K562 treated with DMSO at 1 percent for 4 hours (cell line): ENCODE measurements around the gene CABP2. TPM values are rescaled to one million over a fixed set of nuclear protein-coding genes. Genes with fewer than 3 reads are reported as not detected.

Experiments used
- total RNA-seq: library from RNA; unstranded; fragments of 300-600 nt; gene quantifications from 2 replicates; pipeline ENCODE4 v1.2.3, GENCODE V29; 2022; ENCODE audit not compliant: insufficient read depth

CABP2 gene
- not detected in 2 replicates for total RNA-seq

DNA sequence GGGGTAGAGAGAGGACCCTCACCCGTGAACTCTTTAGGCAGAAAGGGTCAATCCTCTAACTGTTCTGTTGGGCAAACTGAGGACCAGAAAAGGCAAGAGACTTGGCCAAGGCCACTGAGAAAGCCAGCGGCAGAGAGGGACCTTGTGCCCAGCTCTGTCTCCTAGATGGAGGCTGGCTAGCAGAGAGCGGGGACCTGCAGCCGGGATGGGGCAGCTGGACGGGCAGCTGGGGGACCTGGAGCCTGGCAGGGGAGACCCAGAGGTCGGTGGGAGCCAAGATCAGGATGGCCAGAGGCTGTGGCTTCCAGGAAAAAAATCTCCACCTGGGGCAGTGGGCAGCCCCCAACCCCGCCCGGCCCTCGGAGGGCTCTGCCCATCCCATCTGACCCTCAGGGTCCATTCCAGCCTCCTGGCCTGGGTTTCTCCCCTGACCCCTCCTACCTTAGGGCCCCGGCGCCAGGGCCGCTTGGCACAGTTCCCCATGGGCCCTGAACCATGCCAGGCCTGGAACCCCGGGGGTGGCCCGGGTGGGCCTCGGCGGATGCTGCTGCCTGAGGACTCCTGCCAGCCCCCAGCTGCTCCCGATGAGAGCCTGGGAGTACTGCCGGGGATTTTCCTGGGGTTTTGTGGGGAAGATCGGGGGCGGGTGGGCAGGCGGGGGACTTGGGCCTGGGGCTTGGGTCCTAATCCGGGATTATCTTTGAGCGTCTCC is at the start of gene CABP2:
Gene CABP2, minus strand, starts transcription at position 603 of the 712 bp plus-strand sequence. Its CDS starts 120 bp downstream, at position 483.

DNA sequence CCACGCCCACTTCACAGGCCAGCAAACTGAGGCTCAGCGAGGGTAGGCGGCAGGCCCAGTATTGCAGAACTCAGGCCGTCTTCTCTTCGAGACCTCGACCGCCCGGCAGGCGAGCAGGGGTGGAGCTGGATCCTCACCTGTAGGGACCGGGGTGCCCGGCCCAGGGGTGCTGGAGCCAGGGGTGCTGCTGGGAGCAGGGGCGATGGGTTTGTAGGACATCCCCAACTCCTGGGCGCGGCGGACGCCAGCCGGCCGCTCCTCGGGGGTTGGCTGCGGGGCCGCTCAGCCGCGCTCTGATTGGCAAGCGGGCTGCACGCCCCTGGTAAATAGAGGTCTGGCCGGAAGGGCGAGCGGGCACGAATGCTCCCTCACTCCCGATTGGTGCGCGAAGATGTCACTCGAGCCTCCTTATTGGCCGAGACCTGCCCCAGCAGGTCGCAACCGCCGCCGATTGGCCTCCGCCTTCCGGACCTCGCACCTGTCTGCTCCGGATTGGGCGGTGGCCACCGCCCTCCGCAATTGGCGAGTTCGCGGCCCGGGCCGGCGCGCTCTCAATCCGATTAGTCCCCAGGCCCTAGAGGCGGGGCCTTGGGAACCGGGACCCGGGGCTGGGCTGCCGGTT is 15.3 kb downstream of the CABP2 start, which contains the start of gene CDK2AP2:
Gene CDK2AP2, minus strand, starts transcription at position 299 of the 622 bp plus-strand sequence. Its CDS starts 80 bp downstream, at position 219.

DNA sequence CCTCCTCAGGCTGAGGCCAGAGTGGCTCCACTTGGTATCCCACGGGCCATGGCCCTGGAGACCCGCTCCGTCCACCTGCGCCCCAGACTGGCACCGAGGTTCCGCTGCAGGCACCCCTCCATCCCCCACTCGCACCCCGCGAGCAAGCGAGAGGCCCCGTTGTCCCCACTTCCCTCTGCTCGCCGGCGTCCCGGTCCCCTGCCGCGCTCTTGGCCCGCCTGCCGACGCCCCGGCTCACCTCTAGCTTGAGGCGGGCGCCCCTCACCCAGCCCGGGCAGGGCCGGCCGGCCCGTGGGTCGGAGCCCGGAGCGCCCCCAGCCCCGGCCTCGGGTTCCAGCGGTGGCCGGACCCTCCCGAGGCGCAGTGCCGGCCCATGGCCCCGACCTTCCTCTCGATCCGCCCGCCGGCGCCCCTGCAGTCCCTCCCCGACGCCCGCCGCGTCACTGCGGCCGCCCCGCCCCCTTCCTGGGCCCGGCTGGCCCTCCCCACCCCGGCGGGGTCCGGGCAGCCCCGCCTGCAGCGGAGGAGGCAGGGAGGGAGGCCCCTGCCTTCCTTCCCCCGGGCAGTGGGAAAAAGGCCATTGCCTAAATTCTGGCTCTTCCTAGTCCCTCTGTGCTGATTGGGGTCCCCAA is 18.2 kb downstream of the CABP2 start, which contains the start of gene PITPNM1:
Gene PITPNM1, minus strand, starts transcription at position 414 of the 632 bp plus-strand sequence. CDS start 1,183 bp downstream, outside the sequence.

DNA sequence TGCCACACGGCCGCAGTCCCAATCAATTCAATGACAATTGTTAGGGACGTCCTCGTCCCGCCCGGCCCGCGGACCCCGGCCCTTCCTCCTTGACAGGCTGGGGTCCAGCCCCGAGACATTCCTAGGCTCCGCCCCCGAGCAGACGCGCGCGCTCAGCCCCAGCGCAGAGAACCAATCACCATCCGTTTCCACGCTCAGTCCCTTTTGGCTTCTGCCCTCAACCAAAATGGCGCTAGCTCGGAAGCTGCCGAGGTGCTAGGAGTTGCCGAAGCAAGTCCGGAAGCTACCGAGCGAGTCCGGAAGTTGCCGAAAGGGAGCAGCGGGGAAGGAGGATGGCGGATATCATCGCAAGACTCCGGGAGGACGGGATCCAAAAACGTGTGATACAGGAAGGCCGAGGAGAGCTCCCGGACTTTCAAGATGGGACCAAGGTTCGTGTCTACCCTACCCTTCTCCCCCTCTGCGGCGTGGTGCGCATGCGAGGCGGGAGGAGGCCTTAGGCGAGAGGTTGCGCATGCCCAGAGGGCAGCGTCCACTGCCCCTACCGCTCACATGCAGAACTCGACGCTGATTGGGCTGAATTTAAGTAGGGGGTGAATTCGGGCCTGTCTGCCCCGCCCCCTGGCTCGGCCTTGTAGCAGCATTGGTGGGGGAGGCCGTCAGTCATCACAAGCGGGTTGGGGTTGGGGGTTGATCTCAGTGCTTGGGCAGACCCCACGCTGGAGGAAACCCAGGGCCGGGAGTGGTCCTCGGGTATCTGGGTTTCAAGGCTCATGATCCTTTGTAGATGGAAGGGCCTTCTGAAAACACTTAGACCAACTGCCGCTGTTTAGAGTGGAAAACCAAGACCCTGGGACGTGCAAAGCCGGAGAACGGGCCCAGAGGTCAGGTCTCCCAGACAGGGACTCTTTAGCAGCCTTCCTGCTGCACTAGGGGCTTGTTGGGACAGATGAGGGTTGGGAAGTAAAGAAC is 40.1 kb downstream of the CABP2 start, which contains the start of gene AIP:
Gene AIP, plus strand, starts transcription at position 200 of the 972 bp plus-strand sequence. Its CDS starts 133 bp downstream, at position 333.

Other genes starting within 250 kb of the CABP2 start
- gene ANKRD13D, start 234.1 kb downstream of the CABP2 start, total RNA-seq = 40.8 and 46.3 TPM in 2 replicates
- 3.9 and 8.5 TPM in 2 replicates for gene SSH3, start 219.9 kb downstream of the CABP2 start, total RNA-seq
- gene POLD4, start 169.9 kb downstream of the CABP2 start, total RNA-seq = 82.5 and 123 TPM in 2 replicates
- gene CLCF1, start 149.8 kb downstream of the CABP2 start, total RNA-seq = 1.0 and 1.2 TPM in 2 replicates
- gene RAD9A, start 131.5 kb downstream of the CABP2 start, total RNA-seq = 38.7 and 39.2 TPM in 2 replicates
- gene PPP1CA, start 121.6 kb downstream of the CABP2 start, total RNA-seq = 321 and 325 TPM in 2 replicates
- gene TBC1D10C, start 119.4 kb downstream of the CABP2 start, total RNA-seq = 1.4 and 1.7 TPM in 2 replicates
- gene CARNS1, start 107.8 kb downstream of the CABP2 start, total RNA-seq = not detected in 2 replicates
- gene RPS6KB2, start 95.0 kb downstream of the CABP2 start, total RNA-seq = 72.1 and 83.4 TPM in 2 replicates
- 2.1 and 2.5 TPM in 2 replicates for gene PTPRCAP, start 85.8 kb downstream of the CABP2 start, total RNA-seq
- 222 and 228 TPM in 2 replicates for gene CORO1B, start 80.0 kb downstream of the CABP2 start, total RNA-seq
- gene GPR152, start 70.7 kb downstream of the CABP2 start, total RNA-seq = not detected in 2 replicates
- not detected in 2 replicates for gene CABP4, start 68.1 kb downstream of the CABP2 start, total RNA-seq
- gene TMEM134, start 54.2 kb downstream of the CABP2 start, total RNA-seq = 44.8 and 54.3 TPM in 2 replicates
- 111 and 127 TPM in 2 replicates for gene AIP, start 40.4 kb downstream of the CABP2 start, total RNA-seq
- 39.7 and 47.4 TPM in 2 replicates for gene PITPNM1, start 18.1 kb downstream of the CABP2 start, total RNA-seq
- gene CDK2AP2, start 15.3 kb downstream of the CABP2 start, total RNA-seq = 117 and 122 TPM in 2 replicates
- 2,202 and 2,224 TPM in 2 replicates for gene GSTP1, start 60.4 kb upstream of the CABP2 start, total RNA-seq
- 188 and 204 TPM in 2 replicates for gene NDUFV1, start 83.5 kb upstream of the CABP2 start, total RNA-seq
- gene NUDT8, start 106.5 kb upstream of the CABP2 start, total RNA-seq = 12.3 and 16.7 TPM in 2 replicates
- not detected in 2 replicates for gene TBX10, start 116.3 kb upstream of the CABP2 start, total RNA-seq
- gene ACY3, start 127.3 kb upstream of the CABP2 start, total RNA-seq = not detected in 2 replicates
- not detected in 2 replicates for gene ALDH3B2, start 151.2 kb upstream of the CABP2 start, total RNA-seq